ENCODE data around the gene WNT3A.
A peak's percentile ranks its signal among the peaks of the same experiment; 100 is the strongest.

Gene WNT3A

DNA sequence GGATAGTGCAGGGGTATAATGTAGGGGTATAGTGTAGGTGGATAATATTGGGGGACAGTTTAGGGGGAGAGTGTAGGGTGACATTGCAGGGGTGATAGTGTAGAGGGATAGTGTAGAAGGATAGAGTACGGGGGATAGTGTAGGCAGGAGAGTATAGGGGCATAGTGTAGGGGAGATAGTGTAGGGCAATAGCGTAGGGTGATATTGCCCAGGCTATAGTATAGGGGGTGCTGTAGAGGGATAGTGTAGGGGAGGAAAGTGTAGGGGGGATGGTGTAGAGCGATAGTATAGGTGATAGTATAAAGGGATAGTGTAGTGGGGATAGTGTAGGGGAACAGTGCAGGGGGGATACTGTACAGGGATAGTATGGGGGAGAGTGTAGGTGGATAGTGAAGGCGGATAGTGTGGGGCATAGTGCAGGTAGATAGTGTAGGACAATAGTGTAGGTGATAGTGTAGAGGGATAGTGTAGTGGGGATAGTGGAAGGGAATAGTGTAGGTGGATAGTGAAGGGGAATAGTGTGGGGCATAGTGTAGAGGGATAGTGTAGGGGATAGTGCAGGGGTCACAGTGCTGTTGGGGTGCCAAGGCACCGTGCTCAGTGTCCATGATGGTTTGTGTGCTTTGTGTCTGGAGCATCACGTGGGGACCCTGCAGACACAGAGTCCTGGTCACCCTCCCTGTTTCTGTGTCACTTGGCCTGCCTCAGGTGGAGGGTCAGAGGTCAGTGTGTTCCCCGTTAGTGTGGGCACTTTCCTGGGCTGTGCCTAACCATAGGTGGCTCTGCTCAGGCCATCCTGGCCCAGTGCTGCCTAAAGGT lies 65.2 kb downstream of the WNT3A start:
- no peak for DNase-seq

DNA sequence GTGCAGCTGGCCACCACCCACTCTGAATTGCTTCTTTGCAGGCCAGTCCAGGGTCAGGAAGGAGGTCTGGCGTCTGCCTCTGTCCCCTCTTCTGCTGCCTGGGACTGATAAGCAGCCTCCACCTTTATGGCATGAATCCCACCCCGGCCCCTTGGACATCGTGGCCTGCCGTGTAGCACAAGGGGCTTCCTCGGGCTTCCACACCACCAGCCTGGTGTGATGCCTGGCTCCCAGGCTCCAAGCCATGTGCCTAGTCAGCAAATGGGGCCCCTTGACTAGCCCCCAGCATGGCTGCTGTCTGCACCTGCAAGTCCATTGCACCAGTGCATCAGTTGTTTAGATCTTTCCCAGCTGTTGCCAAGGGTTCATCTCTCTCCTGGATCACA lies 65.9 kb downstream of the WNT3A start:
- no peak for DNase-seq

GRCh38 chr1:228073061-228073856 lies 66.5 kb downstream of the WNT3A start:
- DNase-seq = no peak

DNA sequence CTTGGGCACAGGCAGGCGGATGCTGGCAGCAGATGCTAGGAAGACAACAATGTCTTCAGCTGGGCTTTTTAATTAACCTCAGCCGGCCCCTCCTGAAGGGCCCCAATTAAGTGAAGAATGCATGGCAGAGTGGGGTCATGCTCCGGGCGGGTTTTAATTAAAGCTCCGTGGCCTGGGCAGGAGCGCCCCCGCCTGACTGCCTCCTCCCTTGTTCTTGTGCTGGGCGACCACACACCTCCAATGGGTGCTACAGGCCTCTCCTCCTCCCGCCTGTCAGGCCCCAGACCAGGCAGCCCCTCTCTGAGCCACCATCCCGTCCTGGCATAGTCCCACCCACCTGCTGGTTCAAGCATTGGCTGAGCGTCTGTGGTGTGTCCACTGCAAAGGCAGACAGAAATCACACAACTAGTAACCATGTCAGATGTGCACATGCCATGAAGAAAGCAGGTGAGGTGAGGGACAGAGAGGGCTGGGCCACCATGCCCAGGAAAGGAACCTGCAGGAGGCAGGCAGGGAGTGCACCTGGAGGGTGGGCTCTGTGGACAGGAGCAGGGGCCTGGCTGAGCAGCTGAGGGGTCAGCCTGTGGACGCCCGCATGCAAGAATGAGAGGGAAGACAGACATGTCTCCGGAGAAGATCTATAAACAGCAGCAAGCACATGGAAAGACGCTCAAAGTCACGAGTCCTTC lies 67.2 kb downstream of the WNT3A start:
- DNase-seq = no peak

DNA sequence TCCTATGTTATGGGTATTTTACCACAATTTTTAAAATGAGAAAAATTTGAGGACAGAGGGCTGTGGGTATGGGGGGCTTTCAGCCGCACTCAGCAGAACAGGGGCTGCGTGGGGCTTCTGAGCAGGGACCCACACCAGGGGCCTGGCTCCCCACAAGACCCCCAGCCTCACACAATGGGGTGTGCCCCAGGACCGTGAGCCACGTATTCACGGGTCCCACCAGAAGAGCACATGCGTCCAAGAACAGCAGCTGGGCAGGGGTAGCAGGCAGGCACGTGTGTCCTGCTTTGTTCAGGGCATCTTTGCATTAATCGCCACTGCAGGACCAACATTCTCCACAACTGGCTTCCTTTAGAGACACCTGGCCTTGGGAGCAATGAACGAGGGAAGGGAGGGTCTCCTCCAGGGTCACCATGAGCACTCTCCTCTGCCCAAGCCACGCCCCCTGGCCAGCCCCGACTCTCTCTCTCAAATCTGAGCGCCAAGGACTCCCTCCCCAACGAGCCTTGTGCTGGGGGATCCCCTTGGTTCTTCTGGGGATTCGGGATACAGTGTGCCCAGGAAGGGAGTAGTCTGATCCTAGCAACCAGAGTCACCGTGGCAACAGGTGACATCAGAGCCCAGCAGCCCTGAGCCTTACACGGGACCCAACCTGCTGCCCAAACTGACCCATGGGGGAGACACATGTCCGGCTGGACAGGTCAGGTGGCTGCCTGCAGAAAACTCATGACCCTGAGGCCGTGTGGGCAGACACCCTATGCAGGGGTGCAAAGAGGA lies 68.3 kb downstream of the WNT3A start:
- no peak for DNase-seq

GRCh38 chr1:228075801-228076271 lies 69.0 kb downstream of the WNT3A start:
- DNase-seq = no peak

DNA sequence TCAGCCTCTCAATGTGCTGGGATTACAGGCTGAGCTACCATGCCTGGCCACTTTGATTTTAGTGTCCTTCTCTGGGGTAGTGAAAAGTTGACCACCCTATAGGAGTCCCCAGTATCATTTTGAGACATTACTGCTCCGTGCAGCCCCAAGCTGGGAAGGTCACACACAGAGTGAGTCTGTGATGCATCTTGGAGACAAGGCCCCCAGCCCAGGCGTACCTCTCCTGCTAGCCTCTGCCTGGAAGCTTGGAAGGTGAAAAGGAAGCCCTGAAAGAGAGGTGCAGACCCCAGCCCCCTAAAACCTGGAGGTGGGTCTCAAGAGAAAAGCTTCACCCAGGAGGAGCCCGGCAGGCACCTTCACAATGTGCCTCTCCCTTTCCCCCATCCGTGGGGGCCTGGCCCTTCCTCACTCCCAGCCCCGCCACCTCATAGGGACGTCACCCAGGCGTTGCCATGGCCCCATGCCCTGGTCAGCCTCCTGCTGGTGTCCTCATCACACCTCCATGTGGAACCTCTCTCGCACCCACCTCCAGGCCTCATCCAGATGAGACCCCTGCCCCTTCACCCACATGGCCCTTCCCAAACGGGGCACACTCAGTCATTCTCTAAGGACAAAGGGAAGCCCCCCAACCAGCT lies 70.1 kb downstream of the WNT3A start:
- no peak for DNase-seq

GRCh38 chr1:228077565-228078330 lies 71.0 kb downstream of the WNT3A start:
- no peak for DNase-seq

GRCh38 chr1:228079013-228079412 lies 72.2 kb downstream of the WNT3A start:
- no peak for DNase-seq

GRCh38 chr1:228079601-228080263 lies 72.9 kb downstream of the WNT3A start:
- DNase-seq = no peak

DNA sequence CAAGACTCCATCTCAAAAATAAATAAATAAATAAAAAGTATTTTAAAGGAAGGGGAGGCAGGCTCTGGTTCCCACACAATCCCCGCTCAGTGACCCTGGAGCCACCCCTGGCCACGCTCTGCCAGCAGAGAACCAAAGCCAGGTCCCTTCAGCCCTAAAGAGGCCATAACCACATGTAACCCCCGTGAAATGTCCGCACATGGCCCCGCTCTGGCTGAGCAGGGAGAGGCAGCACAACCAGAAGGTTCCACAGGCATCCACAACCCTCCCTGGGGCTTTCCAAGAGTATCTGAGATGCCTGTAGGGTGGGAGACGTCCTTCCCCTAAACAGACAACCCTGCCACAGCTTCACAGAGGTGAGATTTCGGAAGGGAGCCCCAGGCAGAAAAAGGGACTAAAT lies 74.3 kb downstream of the WNT3A start:
- DNase-seq = no peak

DNA sequence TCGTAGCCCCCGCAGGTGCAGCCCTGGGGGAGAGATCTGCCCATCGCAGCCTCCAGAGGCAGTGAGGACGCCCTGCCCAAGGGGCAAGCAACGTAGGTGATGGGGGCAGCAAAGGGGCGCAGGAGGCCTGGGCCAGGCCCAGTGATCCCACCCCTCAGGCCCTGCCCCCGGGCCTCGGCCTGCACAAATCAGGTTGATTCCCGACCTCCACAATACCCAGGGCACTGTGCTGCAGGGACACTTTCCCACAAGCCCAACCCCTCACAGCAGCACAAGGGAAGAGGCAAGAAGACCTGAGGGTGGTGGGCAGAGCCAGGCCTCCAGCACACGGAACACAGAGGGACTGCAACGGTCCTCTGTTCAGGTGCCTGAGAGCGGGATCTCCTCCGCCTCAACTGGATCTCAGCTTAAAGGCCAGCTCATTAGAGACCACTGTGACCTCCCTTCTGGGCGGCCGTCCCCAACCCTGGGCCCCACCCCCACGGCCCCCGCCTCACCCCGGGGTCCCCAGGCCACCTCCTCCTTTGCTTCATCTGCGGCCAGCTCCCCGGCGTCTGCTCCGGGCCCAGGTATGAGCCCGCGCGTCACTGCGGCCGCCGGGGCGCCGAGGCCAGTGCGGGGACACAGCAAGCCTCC lies 74.9 kb downstream of the WNT3A start:
- no peak for DNase-seq

DNA sequence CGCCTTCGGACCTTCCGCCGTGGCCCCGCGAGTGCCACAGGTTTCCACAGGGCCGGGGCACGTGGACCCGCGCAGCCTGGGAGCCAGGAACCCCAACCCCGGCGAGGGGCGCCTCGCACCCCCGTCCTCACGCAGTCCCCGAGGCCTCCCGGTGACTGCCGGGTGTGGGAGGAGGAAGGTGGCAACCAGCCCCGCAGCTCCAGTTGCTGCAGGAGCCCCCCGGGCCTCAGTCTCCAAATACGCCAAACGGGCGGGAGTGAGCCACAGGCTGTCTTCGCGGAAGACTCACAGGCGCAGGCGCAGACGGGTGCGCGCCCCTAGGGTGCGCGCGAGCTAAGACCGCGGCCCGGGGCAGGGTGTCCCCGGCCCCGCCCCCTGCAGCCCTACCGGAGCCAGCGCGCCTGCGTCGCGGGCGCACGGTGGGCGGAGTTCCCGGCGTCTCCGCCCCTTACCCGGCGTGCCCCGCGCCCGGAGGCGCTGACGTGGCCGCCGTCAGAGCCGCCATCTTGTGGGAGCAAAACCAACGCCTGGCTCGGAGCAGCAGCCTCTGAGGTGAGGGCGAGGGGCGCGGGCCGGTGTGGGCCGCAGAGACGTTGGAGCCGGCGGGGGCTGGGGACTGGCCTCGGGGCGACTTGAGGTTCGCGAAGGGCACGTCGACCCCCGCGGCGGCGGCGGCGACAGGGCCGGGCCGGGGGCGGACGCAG lies 75.6 kb downstream of the WNT3A start, which contains the start of gene ARF1:
Gene ARF1 (plus strand): TSS at position 495 of the 704 bp plus-strand sequence. CDS start 14,407 bp downstream, outside the sequence.
- DNase-seq = peak; percentile 81

- DNase-seq = peak; percentile 44
Measured at GRCh38 chr1:228082918-228083870, 76.4 kb downstream of the WNT3A start.

DNA sequence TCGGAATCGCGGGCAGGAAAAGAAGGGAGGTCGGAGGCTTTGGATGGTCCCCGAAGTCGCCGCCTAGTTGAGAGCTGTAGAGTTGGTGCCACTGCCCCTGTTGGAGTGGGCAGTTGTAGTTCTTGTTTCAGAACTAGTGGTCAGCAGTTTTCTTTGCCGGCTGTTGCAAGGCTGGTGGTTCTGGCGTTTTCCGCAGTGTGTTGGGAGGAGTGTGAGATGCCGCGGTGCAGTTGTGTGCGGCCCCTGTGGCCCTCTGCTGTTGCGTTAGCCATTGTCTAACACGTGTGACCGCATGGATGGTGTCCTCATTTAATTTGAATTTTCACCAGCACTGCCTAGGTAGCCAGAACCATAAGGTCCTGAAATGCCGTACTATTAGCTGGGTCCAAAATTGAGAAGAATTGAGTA lies 77.1 kb downstream of the WNT3A start:
- no peak for DNase-seq

DNA sequence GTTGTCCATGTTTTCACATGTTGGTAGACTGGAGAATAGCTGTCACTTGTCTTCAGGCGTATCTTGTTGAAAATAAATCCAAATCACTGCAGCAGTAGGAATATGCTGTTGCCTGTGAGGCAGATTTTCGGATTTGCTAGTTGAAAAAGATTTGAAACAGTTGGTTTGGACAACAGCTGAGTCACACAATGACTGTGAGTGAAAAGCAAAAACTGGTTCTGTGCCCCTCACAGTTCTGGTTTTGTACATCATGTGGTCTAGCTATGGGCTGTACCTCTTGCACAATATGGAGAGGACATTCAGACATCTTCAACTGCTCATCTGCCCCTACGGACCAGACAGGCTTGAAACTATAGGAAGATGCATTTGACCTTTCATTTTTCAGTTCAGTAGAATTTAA lies 77.5 kb downstream of the WNT3A start:
- no peak for DNase-seq

DNA sequence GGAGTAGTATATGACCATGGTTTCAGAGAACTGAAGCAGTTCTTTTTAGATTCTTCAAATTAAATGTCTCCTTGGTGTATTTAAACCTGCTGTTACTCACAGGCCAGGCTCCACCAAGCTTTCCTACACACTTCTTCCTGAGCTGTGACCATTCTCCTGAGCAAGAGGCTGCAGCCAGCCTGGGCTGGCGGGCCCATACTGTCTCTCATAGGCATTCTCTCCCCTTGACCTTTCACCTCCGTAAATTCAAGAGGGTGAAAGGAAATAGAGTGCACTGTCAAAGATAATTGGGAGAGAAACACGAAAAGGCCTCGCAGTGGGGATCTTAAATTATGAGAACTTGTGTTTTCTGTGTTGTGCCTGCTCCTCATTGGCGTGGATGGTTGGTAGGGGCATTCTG lies 78.0 kb downstream of the WNT3A start:
- no peak for DNase-seq

- DNase-seq = no peak
Measured at GRCh38 chr1:228085287-228085951, 78.6 kb downstream of the WNT3A start.

All from stimulated activated naive CD4-positive, alpha-beta T cell treated with Interleukin-2 at 50 U/mL for 16 hours (primary cell).